GM21515 (cell line): ENCODE measurements around the gene RNF44.

ENCODE experiments used
- ATAC-seq: cut with Tn5 transposase; IDR thresholded peaks from one replicate; pipeline ENCODE4 v1.9.1; 2021; ENCODE audit not compliant: unreplicated experiment

Gene RNF44

GRCh38 chr5:176536902-176537553 lies at the start of gene RNF44:
RNF44 (minus strand) TSS chr5:176537402; CDS start chr5:176532472, 4,930 bp downstream.
- ATAC-seq: peak; percentile 54

GRCh38 chr5:176583076-176583475 lies 45.9 kb upstream of the RNF44 start:
- ATAC-seq: no peak

- ATAC-seq: no peak
These were observed 44.2 kb upstream of the RNF44 start for GRCh38 chr5:176581361-176581760.

GRCh38 chr5:176579323-176579722 lies 42.1 kb upstream of the RNF44 start:
- ATAC-seq: no peak

GRCh38 chr5:176578391-176578808 lies 41.2 kb upstream of the RNF44 start:
- no peak for ATAC-seq

- ATAC-seq: no peak
These were observed 40.3 kb upstream of the RNF44 start for GRCh38 chr5:176577312-176578176.

- ATAC-seq: no peak
These were observed 38.6 kb upstream of the RNF44 start for GRCh38 chr5:176575488-176576422.

GRCh38 chr5:176575066-176575465 lies 37.9 kb upstream of the RNF44 start:
- no peak for ATAC-seq

- ATAC-seq: no peak
These were observed 37.0 kb upstream of the RNF44 start for GRCh38 chr5:176574297-176574591.

- no peak for ATAC-seq
These were observed 36.5 kb upstream of the RNF44 start for GRCh38 chr5:176573564-176574296.

GRCh38 chr5:176570044-176570443 lies 32.8 kb upstream of the RNF44 start:
- ATAC-seq: no peak

GRCh38 chr5:176568657-176569056 lies 31.5 kb upstream of the RNF44 start:
- no peak for ATAC-seq

GRCh38 chr5:176565760-176566288 lies 28.6 kb upstream of the RNF44 start:
- ATAC-seq: no peak

GRCh38 chr5:176564002-176564401 lies 26.8 kb upstream of the RNF44 start:
- no peak for ATAC-seq

GRCh38 chr5:176562189-176562588 lies 25.0 kb upstream of the RNF44 start:
- no peak for ATAC-seq

- ATAC-seq: no peak
These were observed 24.1 kb upstream of the RNF44 start for GRCh38 chr5:176561259-176561658.

- no peak for ATAC-seq
These were observed 23.2 kb upstream of the RNF44 start for GRCh38 chr5:176560364-176560763.

GRCh38 chr5:176559683-176560082 lies 22.5 kb upstream of the RNF44 start:
- ATAC-seq: no peak

- ATAC-seq: no peak
These were observed 20.6 kb upstream of the RNF44 start for GRCh38 chr5:176557846-176558245.

- no peak for ATAC-seq
These were observed 16.3 kb upstream of the RNF44 start for GRCh38 chr5:176553260-176554085.
